Subcutaneous adipose tissue (tissue), 4 donors: ENCODE measurements around the gene SHC1. TPM values are rescaled to one million over a fixed set of nuclear protein-coding genes. Genes with fewer than 3 reads are reported as not detected.

Experiments
- total RNA-seq, 4 donors: library from RNA; depleted of rRNA; stranded (reverse); fragments of >200 nt; gene quantifications; one replicate each; pipeline ENCODE4 v1.1.0, GENCODE V29; 2016
- TF ChIP-seq, protein P1 (sequence below): fragments of 450-650 bp; IDR thresholded peaks from one replicate; pipeline ENCODE4 v1.5.1; 2016; ENCODE audit warnings: low read depth, mild to moderate bottlenecking, control low read depth, antibody characterized with exemption, moderate library complexity

SHC1 gene
- total RNA-seq, 4 donors from 2014 or later: 87.1 to 171 (median 102) TPM

DNA sequence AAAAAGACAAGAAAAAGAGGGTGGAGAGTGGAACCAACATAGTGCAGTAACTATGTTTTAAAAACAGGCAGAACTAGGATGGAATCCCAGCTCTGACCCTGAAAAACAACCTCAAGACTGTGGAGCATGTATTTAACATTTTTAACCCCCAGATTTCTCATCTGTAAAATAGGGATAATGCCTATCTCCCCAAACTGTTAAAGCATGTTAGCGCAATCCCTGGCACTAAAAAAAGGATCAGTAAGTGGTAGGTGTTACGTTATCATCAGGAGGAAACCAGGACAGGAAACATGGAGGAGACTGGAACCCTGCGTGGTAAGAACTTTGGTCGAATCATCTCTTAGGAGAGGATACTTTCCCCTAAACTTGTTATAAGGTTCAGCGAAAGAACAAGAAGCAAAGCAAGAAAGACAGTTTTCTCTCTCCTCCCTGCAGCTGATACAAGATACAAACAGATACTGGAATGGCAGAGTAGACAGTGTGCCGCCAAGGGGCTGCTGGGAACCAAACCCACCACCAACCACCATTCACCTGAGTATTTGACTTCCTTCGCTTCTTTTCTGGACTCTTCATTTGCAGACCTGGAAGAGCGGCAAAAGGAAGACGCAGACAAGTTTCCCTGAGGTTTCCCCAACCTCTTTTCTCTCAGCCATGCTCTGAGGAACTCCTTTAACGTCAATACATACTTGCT lies 10.0 kb downstream of the SHC1 start:
- TF ChIP-seq, protein P1, sequence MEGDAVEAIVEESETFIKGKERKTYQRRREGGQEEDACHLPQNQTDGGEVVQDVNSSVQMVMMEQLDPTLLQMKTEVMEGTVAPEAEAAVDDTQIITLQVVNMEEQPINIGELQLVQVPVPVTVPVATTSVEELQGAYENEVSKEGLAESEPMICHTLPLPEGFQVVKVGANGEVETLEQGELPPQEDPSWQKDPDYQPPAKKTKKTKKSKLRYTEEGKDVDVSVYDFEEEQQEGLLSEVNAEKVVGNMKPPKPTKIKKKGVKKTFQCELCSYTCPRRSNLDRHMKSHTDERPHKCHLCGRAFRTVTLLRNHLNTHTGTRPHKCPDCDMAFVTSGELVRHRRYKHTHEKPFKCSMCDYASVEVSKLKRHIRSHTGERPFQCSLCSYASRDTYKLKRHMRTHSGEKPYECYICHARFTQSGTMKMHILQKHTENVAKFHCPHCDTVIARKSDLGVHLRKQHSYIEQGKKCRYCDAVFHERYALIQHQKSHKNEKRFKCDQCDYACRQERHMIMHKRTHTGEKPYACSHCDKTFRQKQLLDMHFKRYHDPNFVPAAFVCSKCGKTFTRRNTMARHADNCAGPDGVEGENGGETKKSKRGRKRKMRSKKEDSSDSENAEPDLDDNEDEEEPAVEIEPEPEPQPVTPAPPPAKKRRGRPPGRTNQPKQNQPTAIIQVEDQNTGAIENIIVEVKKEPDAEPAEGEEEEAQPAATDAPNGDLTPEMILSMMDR: no peak

DNA sequence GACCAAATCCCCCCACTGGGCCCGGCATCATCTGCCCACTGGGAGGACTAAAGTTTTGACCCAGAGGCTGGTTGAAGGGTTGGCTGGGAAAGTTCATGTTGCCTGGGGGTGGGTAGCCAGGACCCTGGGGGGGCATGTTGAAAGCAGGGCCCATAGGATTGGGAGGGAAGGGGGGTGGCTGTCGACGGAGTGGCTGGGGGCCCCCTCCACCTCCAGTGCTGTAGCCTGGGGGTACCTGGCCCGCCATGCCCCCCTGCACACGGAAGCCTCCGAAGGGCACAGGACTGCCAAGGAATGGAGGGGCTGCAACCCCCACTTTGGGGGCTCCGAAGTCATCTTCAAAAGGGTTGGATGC lies 11.1 kb downstream of the SHC1 start:
- TF ChIP-seq, protein P1: no peak

GRCh38 chr1:154958681-154959425 lies 11.7 kb downstream of the SHC1 start:
- TF ChIP-seq, protein P1: no peak

DNA sequence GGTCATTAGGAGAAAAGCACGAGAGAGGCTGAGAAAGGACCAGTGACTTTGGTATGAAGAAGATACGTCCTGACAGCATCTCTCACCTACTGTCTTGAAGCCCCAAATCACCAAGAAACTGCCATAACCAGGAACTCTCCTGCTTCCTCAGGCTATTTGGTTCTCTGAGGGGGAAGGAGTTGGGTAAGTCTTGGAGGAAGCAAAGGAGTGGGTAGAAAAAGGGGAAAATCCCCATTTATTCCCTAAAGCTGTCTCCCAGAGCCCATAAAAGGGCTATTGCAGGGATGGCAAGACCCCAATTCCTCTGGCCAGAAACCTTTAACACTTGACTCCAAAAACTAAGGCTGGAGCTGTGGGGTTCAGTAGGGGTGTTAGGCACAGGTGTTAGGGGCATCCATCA lies 12.5 kb downstream of the SHC1 start:
- TF ChIP-seq, protein P1: no peak

- TF ChIP-seq, protein P1: no peak
Observed at GRCh38 chr1:154957091-154957657, 13.4 kb downstream of the SHC1 start.

GRCh38 chr1:154956544-154956941 lies 14.0 kb downstream of the SHC1 start:
- TF ChIP-seq, protein P1: no peak
